Thoracic aorta (tissue), 2 donors: ENCODE data around the gene SERPINA3. TPM values are rescaled to one million over a fixed set of nuclear protein-coding genes. Genes with fewer than 3 reads are reported as not detected.

Experiments
- ATAC-seq: fragments of 150-250 bp; one replicate; pipeline ENCODE4 v1.8.0; 2017; ENCODE audit warnings: low read depth; ENCODE audit not compliant: insufficient number of reproducible peaks, low FRiP score
- DNase-seq: peaks from one replicate; pipeline ENCODE4 v3.0.0-alpha.2; 2020; ENCODE audit warnings: low spot score
- H3K27ac ChIP-seq, 2 donors: fragments of 200-600 bp; sonication (generic); 1 replicate in 1 of 2; 2 replicates in 1 of 2; pipeline ENCODE4 v1.5.1; 2016; ENCODE audit warnings: mild to moderate bottlenecking in 2 of 2, moderate library complexity in 2 of 2
- H3K27me3 ChIP-seq: fragments of 200-600 bp; sonication (generic); replicated peaks from 2 replicates; pipeline ENCODE4 v1.6.0; 2016; ENCODE audit warnings: mild to moderate bottlenecking; ENCODE audit not compliant: insufficient read depth
- H3K36me3 ChIP-seq: fragments of 200-600 bp; sonication (generic); one replicate; pipeline ENCODE4 v1.5.1; 2016
- H3K4me1 ChIP-seq, 2 donors: fragments of 200-600 bp; sonication (generic); 1 replicate in 1 of 2; 2 replicates in 1 of 2; pipeline versions ENCODE4 v1.5.1 to v1.6.0; 2016; ENCODE audit warnings: low read depth in 2 of 2, mild to moderate bottlenecking in 1 of 2; ENCODE audit not compliant: control insufficient read depth in 1 of 2
- H3K4me3 ChIP-seq: fragments of 200-600 bp; sonication (generic); 2 replicates; pipeline ENCODE4 v1.5.1; 2016; ENCODE audit warnings: mild to moderate bottlenecking
- H3K9me3 ChIP-seq: fragments of 200-600 bp; sonication (generic); 2 replicates; pipeline ENCODE4 v1.5.1; 2016
- CTCF ChIP-seq: fragments of 200-600 bp; sonication (generic); IDR thresholded peaks from one replicate; pipeline ENCODE4 v1.5.1; 2019; ENCODE audit warnings: antibody characterized with exemption
- total RNA-seq, 2 donors: library from RNA; depleted of rRNA; stranded (reverse); fragments of >200 nt; gene quantifications; one replicate each; pipeline versions ENCODE4 v1.1.0 to v1.2.3, GENCODE V29; 2016

The SERPINA3 gene
- total RNA-seq, 2 donors from 2014 or later: 140 to 252 TPM

DNA sequence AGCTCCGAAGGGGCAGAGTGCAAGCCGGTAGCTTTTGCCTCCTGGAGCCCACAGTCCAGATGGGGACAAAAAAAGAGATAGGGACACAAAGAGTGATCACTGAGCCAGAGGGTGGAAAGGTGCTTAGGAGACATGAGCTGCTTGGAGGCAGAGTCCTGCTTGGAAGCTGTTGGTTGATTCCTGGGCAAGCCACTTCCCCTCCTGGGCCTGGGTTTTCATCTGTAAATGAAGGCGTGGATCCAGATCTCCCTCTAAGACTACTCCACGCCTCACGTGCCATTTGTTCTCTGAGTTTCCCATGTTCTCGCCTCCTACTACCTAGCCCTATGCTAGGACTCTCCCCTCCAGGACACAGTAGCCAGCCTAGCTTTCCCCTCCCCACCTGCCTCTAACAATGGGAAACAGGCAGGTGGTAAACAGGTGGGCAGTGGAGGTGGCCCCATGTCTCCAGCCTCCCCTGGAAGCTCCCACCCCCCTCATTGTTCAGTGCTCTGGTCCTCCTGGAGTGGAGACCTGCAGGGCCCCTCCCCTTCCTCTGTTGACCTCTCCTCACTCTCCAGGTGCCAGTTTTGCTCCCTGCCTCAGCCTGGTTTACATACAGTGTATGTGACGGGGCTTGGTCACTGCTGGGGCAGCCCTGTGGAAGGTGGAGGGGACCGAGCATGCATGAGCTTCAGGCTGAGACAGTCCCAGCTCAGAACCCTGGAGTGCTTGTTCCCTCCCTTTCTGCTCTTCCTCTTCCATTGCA is 3.8 kb downstream of the SERPINA3 start:
- ATAC-seq (no peak), DNase-seq (no peak)
- peaks cover 14% of the 10 kb centered on the region for H3K9me3 ChIP-seq
- H3K27ac ChIP-seq: no peak overlapping the region
- no peak overlapping the region for H3K4me3 ChIP-seq
- TF ChIP-seq CTCF: no peak
- H3K27me3 ChIP-seq: no peaks in the 10 kb centered on the region
- H3K4me1 ChIP-seq: no peaks in the 10 kb centered on the region
- H3K36me3 ChIP-seq: no peaks in the 10 kb centered on the region

GRCh38 chr14:94617366-94617941 is 5.3 kb downstream of the SERPINA3 start:
- no peak for ATAC-seq
- H3K36me3 ChIP-seq: no peaks in the 10 kb centered on the region
- no peak for TF ChIP-seq CTCF
- DNase-seq: no peak
- no peaks in the 10 kb centered on the region for H3K4me1 ChIP-seq
- no peaks in the 10 kb centered on the region for H3K27me3 ChIP-seq
- peaks cover 14% of the 10 kb centered on the region for H3K9me3 ChIP-seq
- no peak overlapping the region for H3K4me3 ChIP-seq
- no peak overlapping the region for H3K27ac ChIP-seq

DNA sequence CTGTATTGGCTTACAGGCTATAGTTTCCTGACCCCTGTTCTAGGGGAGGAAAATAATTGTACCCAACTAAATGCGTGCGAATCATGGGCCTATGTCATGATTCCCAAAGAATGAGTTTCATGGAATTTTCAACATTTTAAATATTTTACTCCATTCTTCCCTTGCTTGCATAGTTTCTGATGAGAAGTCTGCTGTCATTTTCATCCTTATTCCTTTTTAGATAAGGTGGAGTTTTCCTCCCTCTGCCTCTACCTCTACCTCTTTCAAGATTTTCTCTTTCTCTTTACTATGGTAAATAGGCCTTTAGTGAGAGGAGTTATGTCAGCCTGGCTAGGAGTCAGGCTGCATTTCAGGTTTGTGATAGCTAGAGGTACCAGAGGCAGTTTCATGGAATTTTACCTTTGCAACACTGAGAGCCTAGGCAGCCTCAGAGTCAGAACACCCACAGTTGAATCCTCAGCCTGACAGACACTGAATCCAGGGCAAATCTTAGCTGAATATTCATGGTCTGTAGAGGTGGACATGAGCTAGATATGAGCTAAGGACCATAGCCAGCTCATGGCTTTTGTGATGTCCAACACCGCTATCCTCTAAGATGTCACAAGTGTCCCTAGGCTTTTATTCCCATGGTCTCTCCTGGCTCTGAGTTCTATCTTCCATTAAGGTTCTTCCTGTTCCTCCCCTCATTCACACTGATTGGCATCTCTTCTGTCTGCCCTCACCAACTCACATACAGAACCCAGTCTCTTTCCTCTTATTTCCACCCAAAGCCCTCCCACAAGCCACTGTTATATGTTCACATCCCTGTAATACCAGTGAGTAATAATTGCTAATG is 6.0 kb downstream of the SERPINA3 start:
- no peaks in the 10 kb centered on the region for H3K4me1 ChIP-seq
- H3K4me3 ChIP-seq: no peak overlapping the region
- no peaks in the 10 kb centered on the region for H3K36me3 ChIP-seq
- no peak overlapping the region for H3K27ac ChIP-seq
- no peak for ATAC-seq
- peaks cover 14% of the 10 kb centered on the region for H3K9me3 ChIP-seq
- no peak for TF ChIP-seq CTCF
- no peak for DNase-seq
- H3K27me3 ChIP-seq: no peaks in the 10 kb centered on the region

- Histone ChIP-seq H3K27ac (no peak overlapping the region), H3K27me3 (no peaks in the 10 kb centered on the region), H3K4me3 (no peak overlapping the region), H3K4me1 (no peaks in the 10 kb centered on the region), H3K9me3 (peaks cover 14% of the 10 kb centered on the region), H3K36me3 (no peaks in the 10 kb centered on the region)
- DNase-seq (no peak), ATAC-seq (no peak)
- no peak for TF ChIP-seq CTCF
Observed at GRCh38 chr14:94619297-94619696, 7.1 kb downstream of the SERPINA3 start.

DNA sequence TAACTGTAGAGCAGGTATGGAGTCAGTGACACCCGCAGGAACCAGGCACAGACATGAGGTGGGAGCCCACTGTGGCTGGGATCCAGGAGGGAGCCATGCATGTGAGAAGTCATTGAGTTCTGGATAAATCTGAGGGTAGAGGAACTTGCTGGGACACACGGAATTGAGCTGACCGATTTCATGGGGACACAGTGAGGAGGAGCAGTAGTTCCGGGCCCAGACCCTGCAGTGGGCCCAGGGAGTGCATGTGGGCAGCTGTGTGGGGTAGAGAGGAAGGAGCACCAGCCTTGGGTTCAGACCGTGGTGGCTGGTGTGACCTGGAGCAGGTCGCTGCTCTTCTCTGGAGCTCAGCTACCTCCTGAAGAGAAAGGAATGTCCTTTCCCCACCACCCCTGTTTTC is 8.4 kb downstream of the SERPINA3 start:
- Histone ChIP-seq H3K4me1 (no peaks in the 10 kb centered on the region), H3K27ac (no peak overlapping the region), H3K9me3 (peaks cover 14% of the 10 kb centered on the region), H3K36me3 (no peaks in the 10 kb centered on the region), H3K27me3 (no peaks in the 10 kb centered on the region), H3K4me3 (no peak overlapping the region)
- ATAC-seq: no peak
- no peak for DNase-seq
- no peak for TF ChIP-seq CTCF
